Transverse colon (tissue), 4 donors: Measurements from ENCODE around the gene IST1. TPM values are rescaled to one million over a fixed set of nuclear protein-coding genes. Genes with fewer than 3 reads are reported as not detected.

Source experiments
- DNase-seq: peaks from one replicate; pipeline ENCODE4 v3.0.0-alpha.2; 2019
- H3K27ac ChIP-seq, 4 donors: fragments of 200-600 bp; sonication (generic); 2 replicates each; pipeline ENCODE4 v1.5.1; 2016 to 2018; ENCODE audit warnings: inconsistent platforms in 4 of 4
- H3K27me3 ChIP-seq: fragments of 200-600 bp; sonication (generic); 2 replicates; pipeline ENCODE4 v1.5.1; 2017; ENCODE audit warnings: inconsistent platforms
- H3K36me3 ChIP-seq, 4 donors: fragments of 200-600 bp; sonication (generic); 2 replicates each; pipeline ENCODE4 v1.5.1; 2017 to 2019; ENCODE audit warnings: inconsistent platforms in 4 of 4
- H3K4me1 ChIP-seq, 4 donors: fragments of 200-600 bp; sonication (generic); 2 replicates each; pipeline ENCODE4 v1.5.1; 2017 to 2020; ENCODE audit warnings: inconsistent platforms in 4 of 4
- H3K4me3 ChIP-seq, 4 donors: fragments of 200-600 bp; sonication (generic); 1 replicate in 1 of 4; 2 replicates in 3 of 4; pipeline versions ENCODE4 v1.5.1 to v1.6.1; 2017 to 2019; ENCODE audit warnings: inconsistent platforms in 4 of 4
- H3K9me3 ChIP-seq, 2 donors: fragments of 200-600 bp; sonication (generic); 2 replicates each; pipeline ENCODE4 v1.5.1; 2017 to 2019; ENCODE audit warnings: inconsistent platforms in 2 of 2
- EP300 ChIP-seq: sonication (generic); formaldehyde crosslinking; IDR thresholded peaks from one replicate; pipeline ENCODE4 v1.6.1; 2017; ENCODE audit warnings: antibody characterized with exemption, low read depth
- POLR2A ChIP-seq: fragments of 450-650 bp; IDR thresholded peaks from one replicate; pipeline ENCODE4 v1.6.1; 2016; ENCODE audit warnings: antibody characterized with exemption, mild to moderate bottlenecking, moderate library complexity
- POLR2AphosphoS5 ChIP-seq, 3 donors: sonication (generic); formaldehyde crosslinking; IDR thresholded peaks; one replicate each; pipeline ENCODE4 v1.6.1; 2016; ENCODE audit warnings: antibody characterized with exemption in 3 of 3
- WGBS, 2 donors: methylation state at CpG; one replicate each; pipeline ENCODE4 v1.1.5; 2018; ENCODE audit warnings: low coverage in 1 of 2; 5-methylcytosine and 5-hydroxymethylcytosine counted together
- in situ Hi-C, 4 donors: fragments of 200-750 bp; cut with MboI; loops; one replicate each; pipeline versions ENCODE4 v1.15.0 to v1.15.1; 2017; ENCODE audit warnings: low sequenced_read_pairs in 3 of 4, low pct_ligation_motif_present in 1 of 4, low pct_unique_long_range_greater_than_20kb in 1 of 4
- intact Hi-C: fragments of 100-400 bp; cut with DNase I; formaldehyde crosslinking; loops from one replicate; pipeline ENCODE4 v1.15.1; 2023; ENCODE audit warnings: low total_unique reads
- total RNA-seq, 4 donors: library from RNA; depleted of rRNA; stranded (reverse); fragments of >200 nt; gene quantifications; one replicate each; pipeline ENCODE4 v1.1.0, GENCODE V29; 2016
- TF ChIP-seq, protein P1 (sequence below), 5 experiments: fragments of 200-600 bp in 3 of 5; fragments of 450-650 bp in 2 of 5; sonication (generic) in 3 of 5; IDR thresholded peaks; 1 replicate in 2 of 5; 2 replicates in 3 of 5; pipeline ENCODE4 v1.5.1; 2016 to 2017; ENCODE audit warnings: antibody characterized with exemption in 5 of 5, inconsistent platforms in 3 of 5, mild to moderate bottlenecking in 2 of 5, moderate library complexity in 1 of 5

The IST1 gene
- total RNA-seq, 4 donors from 2014 or later = 200 to 303 (median 257) TPM

DNA sequence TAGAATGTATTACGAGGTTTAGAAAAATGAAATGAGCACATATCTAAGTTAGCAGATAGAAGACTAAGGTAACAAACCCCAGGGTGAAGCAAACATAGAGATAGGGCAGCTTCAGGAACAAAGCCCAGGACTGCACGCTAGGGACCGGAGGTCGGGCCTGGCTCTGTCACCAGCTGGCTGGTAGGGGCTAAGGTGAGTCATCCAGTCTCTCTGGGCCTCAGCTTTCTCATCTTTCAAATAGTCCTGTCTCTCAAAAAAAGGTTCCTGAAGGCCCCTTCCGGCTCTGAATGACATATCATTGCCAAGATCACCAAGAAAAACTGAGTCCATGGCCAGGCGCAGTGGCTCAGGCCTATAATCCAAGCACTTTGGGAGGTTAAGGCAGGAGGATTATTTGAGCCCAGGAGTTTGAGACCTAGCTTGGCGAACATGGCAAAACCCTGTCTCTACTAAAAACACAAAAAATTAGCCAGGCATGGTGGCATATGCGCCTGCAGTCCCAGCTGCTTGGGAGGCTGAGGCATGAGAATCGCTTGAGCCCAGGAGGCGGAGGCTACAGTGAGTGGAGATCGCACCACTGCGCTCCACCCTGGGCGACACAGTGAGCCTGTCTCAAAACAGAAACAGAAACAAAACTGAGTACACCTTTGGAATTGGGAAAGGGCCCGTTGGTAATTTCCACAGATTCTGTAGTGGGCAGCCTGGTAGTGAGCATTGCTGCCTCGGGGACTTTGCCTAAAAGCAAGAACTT is 78.9 kb downstream of the IST1 start:
- TF ChIP-seq POLR2A = no peak
- no peak for TF ChIP-seq EP300
- TF ChIP-seq, protein P1, sequence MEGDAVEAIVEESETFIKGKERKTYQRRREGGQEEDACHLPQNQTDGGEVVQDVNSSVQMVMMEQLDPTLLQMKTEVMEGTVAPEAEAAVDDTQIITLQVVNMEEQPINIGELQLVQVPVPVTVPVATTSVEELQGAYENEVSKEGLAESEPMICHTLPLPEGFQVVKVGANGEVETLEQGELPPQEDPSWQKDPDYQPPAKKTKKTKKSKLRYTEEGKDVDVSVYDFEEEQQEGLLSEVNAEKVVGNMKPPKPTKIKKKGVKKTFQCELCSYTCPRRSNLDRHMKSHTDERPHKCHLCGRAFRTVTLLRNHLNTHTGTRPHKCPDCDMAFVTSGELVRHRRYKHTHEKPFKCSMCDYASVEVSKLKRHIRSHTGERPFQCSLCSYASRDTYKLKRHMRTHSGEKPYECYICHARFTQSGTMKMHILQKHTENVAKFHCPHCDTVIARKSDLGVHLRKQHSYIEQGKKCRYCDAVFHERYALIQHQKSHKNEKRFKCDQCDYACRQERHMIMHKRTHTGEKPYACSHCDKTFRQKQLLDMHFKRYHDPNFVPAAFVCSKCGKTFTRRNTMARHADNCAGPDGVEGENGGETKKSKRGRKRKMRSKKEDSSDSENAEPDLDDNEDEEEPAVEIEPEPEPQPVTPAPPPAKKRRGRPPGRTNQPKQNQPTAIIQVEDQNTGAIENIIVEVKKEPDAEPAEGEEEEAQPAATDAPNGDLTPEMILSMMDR (IDR thresholded peaks at IDR 0.05) = no peak
- TF ChIP-seq POLR2AphosphoS5 (IDR thresholded peaks at IDR 0.05) = no peak
- intact Hi-C loops = loop anchor here (5.0 kb wide), 1 partner anchor 1342 kb away; no protein-coding TSS in a partner anchor
- Histone ChIP-seq H3K27me3 (no peaks in the 10 kb centered on the region), H3K4me1 (no peaks in the 10 kb centered on the region), H3K4me3 (no peak overlapping the region), H3K9me3 (no peaks in the 10 kb centered on the region), H3K27ac (no peak overlapping the region), H3K36me3 (no peaks in the 10 kb centered on the region)
- WGBS, 2 donors = 87 to 90% methylated on average over 2 to 15 of the region's 15 CpGs
- in situ Hi-C loops = no loop called here
- DNase-seq = no peak

Other genes starting within 250 kb of the IST1 start
- 10 to 100 TPM; 50.5 to 98.4 (median 89.6) TPM for gene PHLPP2, start 170.8 kb upstream of the IST1 start, total RNA-seq
- 100 to 1,000 TPM; 104 to 270 (median 121) TPM for gene AP1G1, start 86.7 kb upstream of the IST1 start, total RNA-seq
- gene ATXN1L, start 49.6 kb upstream of the IST1 start, total RNA-seq = 10 to 100 TPM; 16.7 to 33.3 (median 24.1) TPM
- 10 to 100 TPM in 3 of 4 donors, 1 to 10 TPM in 1; 9.4 to 31.6 (median 13.6) TPM for gene ZNF821, start 11.3 kb upstream of the IST1 start, total RNA-seq
- gene PKD1L3, start 104.9 kb downstream of the IST1 start, total RNA-seq = under 1 TPM in 1 of 4 donors, not detected in 3; 0.16 TPM
- 1 to 10 TPM in 2 of 4 donors, under 1 TPM in 1, not detected in 1; 0.75 to 4.8 (median 1.6) TPM for gene DHODH, start 113.2 kb downstream of the IST1 start, total RNA-seq
- 1 to 10 TPM in 1 of 4 donors, not detected in 3; 1.9 TPM for gene HP, start 159.0 kb downstream of the IST1 start, total RNA-seq
- not detected for gene HPR, start 167.7 kb downstream of the IST1 start, total RNA-seq
- 10 to 100 TPM in 3 of 4 donors, 1 to 10 TPM in 1; 9.8 to 23.9 (median 12.8) TPM for gene TXNL4B, start 198.1 kb downstream of the IST1 start, total RNA-seq
- gene DHX38, start 198.3 kb downstream of the IST1 start, total RNA-seq = 10 to 100 TPM; 37.6 to 60.8 (median 52.8) TPM